Measurements from ENCODE around the gene MAB21L4. TPM values are rescaled to one million over a fixed set of nuclear protein-coding genes. Genes with fewer than 3 reads are reported as not detected.

Gene MAB21L4
- total RNA-seq, 1 donor from 2014 or later: not detected

DNA sequence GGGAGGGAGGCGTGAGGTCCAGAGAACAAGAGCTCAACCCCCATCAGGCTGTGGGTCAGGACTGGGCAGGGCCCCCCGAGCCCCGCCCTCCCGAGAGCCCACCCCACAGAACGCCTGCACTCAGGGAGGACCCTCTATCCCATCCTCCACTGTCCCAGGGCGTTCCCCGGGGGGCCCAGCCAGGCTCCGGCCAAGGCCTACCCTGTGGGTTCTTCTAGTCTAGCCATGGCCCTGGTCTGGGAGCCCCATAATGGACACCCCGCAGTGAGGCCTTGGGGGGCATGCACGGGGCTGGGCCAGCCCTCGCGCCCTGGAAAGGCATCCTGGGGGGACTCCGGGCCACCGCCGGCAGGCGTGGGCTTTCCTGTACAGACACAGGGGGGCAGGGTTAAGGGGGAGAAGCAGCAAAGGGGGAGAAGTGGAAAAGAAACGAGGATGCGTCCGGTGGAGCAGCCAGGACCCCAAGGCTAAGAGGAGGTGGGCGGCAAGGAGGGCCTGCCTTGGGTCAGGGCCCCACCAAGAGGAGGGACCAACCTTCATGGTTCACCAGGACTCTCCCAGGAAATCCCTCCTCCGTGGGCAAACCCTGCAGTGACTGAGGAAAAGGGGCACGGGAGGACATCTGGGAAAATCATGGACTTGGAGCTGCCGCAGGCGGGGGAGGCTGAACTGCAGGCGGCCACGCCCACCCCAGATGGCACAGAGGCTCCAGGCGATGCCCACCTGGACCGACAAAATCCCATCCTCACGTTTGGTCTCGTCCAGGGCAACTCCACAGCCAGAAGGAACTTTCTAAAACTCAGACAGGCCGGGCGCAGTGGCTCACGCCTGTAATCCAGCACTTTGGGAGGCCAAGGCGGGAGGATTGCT, 7.5 kb upstream of the MAB21L4 start:
- Histone ChIP-seq H3K4me1 (ENCODE audit: control insufficient read depth in 3 of 3, insufficient read depth in 3 of 3, low read length in 3 of 3) (peaks cover 6 to 11% (median 9%) of the 10 kb centered on the region in 3 donors), H3K27me3 (ENCODE audit: control insufficient read depth in 3 of 3, insufficient read depth in 3 of 3, low read length in 3 of 3) (peaks cover 12 to 16% (median 14%) of the 10 kb centered on the region in 3 donors), H3K4me3 (ENCODE audit: low read length in 3 of 3) (no peak overlapping the region), H3K9ac (ENCODE audit: low read depth in 1 of 3, low read length in 3 of 3) (no peak overlapping the region), H3K9me3 (ENCODE audit: control insufficient read depth in 3 of 3, low read length in 3 of 3) (no peaks in the 10 kb centered on the region), H3K36me3 (ENCODE audit: control insufficient read depth in 3 of 3, insufficient read depth in 3 of 3, low read length in 3 of 3) (no peaks in the 10 kb centered on the region), H3K27ac (ENCODE audit: low read depth, low read length) (no peak overlapping the region)

DNA sequence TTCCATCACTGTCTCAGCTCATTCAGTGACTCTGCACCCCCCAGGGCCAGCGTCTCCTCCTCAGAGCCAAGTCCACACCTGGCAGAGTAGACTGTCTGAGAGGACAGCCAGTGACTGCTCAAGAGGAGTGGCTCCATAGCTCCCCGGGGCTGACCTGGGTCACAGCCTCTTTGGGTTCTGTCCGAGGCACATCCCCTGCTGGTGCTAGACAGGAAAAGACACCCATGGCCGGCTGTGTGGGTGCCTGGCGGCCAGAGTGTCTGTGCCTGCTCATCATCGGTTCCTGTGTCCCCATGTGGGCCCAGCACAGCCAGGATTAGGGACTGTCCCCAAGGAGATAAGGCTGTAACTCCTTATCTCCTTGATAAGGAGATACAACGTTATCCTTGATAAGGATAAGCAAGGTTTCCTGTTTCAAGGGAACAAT, 6.7 kb upstream of the MAB21L4 start:
- no peak overlapping the region for H3K4me3 ChIP-seq (ENCODE audit: low read length in 3 of 3)
- H3K27ac ChIP-seq (ENCODE audit: low read depth, low read length): no peak overlapping the region
- H3K9me3 ChIP-seq (ENCODE audit: control insufficient read depth in 3 of 3, low read length in 3 of 3): no peaks in the 10 kb centered on the region
- no peak overlapping the region for H3K9ac ChIP-seq (ENCODE audit: low read depth in 1 of 3, low read length in 3 of 3)
- peaks cover 13 to 16% (median 14%) of the 10 kb centered on the region in 3 donors for H3K4me1 ChIP-seq (ENCODE audit: control insufficient read depth in 3 of 3, insufficient read depth in 3 of 3, low read length in 3 of 3)
- H3K27me3 ChIP-seq (ENCODE audit: control insufficient read depth in 3 of 3, insufficient read depth in 3 of 3, low read length in 3 of 3): peaks cover 12 to 16% (median 14%) of the 10 kb centered on the region in 3 donors
- no peaks in the 10 kb centered on the region for H3K36me3 ChIP-seq (ENCODE audit: control insufficient read depth in 3 of 3, insufficient read depth in 3 of 3, low read length in 3 of 3)

DNA sequence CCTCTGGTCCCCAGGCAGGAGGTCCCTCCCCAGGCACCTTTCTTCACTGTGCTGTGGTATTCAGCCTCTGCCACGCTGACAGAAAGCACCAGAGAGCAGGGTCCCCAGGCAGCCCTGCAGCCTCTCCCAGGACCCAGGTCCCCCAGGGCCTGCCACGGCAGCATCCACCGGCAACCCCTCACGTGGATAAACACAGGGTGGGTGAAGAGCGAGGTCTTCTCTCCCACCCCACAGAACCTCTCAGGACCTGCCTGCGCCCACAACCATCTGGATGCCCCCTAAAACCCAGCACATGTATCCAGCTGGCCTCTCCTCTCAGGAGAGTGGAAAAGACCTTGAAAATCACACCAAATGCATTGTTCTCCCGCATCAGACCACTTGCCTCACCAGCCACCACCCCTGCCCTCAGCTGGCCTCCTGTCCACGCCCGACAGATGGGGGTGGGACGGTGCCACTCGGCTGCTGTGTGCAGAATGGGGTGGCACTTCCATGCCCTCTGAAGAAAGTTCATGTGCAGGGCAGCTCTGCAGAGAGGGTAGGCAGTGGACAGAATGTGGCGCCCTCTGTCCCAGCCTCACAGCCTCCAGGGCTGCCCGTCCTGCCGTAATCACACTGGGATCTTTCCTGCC, 6.1 kb upstream of the MAB21L4 start:
- peaks cover 8 to 12% (median 10%) of the 10 kb centered on the region in 3 donors for H3K27me3 ChIP-seq (ENCODE audit: control insufficient read depth in 3 of 3, insufficient read depth in 3 of 3, low read length in 3 of 3)

DNA sequence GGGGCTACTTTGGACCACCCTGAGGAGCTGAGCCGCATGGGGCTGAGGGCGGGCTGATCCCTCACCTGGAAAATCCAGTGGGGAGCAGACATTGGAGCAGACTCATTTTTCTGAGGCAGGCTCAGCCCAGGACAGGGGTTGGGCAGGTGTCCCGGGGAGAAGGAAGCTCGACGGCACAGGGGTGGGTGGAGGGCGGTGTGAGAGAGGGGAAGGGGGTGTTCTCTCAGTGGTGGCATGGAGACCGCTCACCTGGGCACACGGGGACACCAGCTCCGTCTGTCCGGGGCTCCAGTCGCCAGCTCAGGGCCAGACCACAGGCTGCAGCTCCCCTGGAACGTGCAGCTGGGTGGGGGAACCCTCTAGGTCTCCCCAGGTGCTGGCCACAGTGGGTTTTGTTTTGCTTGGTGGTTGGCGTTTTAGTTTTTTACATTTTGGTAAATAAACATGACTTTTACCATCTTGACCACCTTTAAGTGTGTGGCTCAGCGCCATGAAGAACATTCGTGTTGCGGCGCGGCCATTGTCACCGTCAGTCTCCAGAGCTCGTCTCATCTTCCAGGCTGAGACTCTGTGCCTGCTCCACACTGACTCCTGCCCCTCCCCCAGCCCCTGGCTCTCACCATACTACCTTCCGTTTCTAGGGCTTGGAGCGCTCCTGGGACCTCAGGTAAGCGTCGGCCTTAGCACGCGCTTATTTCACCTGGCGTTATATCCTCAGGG, 4.3 kb upstream of the MAB21L4 start:
- Histone ChIP-seq H3K27me3 (ENCODE audit: control insufficient read depth in 3 of 3, insufficient read depth in 3 of 3, low read length in 3 of 3) (peaks cover 0 to under 1% (median 0%) of the 10 kb centered on the region in 3 donors), H3K27ac (ENCODE audit: low read depth, low read length) (no peak overlapping the region), H3K9ac (ENCODE audit: low read depth in 1 of 3, low read length in 3 of 3) (no peak overlapping the region), H3K36me3 (ENCODE audit: control insufficient read depth in 3 of 3, insufficient read depth in 3 of 3, low read length in 3 of 3) (no peaks in the 10 kb centered on the region), H3K4me1 (ENCODE audit: control insufficient read depth in 3 of 3, insufficient read depth in 3 of 3, low read length in 3 of 3) (peaks cover 13 to 18% (median 14%) of the 10 kb centered on the region in 3 donors), H3K9me3 (ENCODE audit: control insufficient read depth in 3 of 3, low read length in 3 of 3) (no peaks in the 10 kb centered on the region), H3K4me3 (ENCODE audit: low read length in 3 of 3) (no peak overlapping the region)

More for the DNA sequence above, 6.1 kb upstream of the MAB21L4 start:
- no peak overlapping the region for H3K9ac ChIP-seq (ENCODE audit: low read depth in 1 of 3, low read length in 3 of 3)
- peaks cover 13 to 17% (median 14%) of the 10 kb centered on the region in 3 donors for H3K4me1 ChIP-seq (ENCODE audit: control insufficient read depth in 3 of 3, insufficient read depth in 3 of 3, low read length in 3 of 3)
- H3K9me3 ChIP-seq (ENCODE audit: control insufficient read depth in 3 of 3, low read length in 3 of 3): no peaks in the 10 kb centered on the region
- H3K36me3 ChIP-seq (ENCODE audit: control insufficient read depth in 3 of 3, insufficient read depth in 3 of 3, low read length in 3 of 3): no peaks in the 10 kb centered on the region
- no peak overlapping the region for H3K4me3 ChIP-seq (ENCODE audit: low read length in 3 of 3)
- no peak overlapping the region for H3K27ac ChIP-seq (ENCODE audit: low read depth, low read length)

DNA sequence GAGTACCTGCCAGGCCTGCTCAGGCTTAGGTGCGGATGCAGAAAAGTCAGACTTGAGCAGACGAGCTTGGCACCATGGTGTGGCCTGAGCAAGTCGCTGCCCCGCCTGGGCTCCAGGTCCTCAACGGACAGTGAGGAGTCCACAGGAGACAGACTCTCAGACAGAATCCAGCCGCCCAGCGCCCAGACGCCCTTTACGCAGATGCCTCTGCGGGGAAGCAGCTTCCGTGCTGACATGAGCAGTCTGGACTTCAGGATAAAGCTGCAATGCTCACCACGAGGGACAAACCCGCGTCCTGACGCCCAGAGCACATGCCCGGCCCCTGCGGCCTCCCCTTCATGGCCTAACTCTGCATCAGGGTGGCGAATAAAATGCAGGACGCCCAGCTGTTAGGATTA, 3.5 kb upstream of the MAB21L4 start:
- Histone ChIP-seq H3K27ac (ENCODE audit: low read depth, low read length) (no peak overlapping the region), H3K4me1 (ENCODE audit: control insufficient read depth in 3 of 3, insufficient read depth in 3 of 3, low read length in 3 of 3) (peaks cover 13 to 18% (median 14%) of the 10 kb centered on the region in 3 donors), H3K36me3 (ENCODE audit: control insufficient read depth in 3 of 3, insufficient read depth in 3 of 3, low read length in 3 of 3) (no peaks in the 10 kb centered on the region), H3K27me3 (ENCODE audit: control insufficient read depth in 3 of 3, insufficient read depth in 3 of 3, low read length in 3 of 3) (peaks cover 0 to 3% (median 0%) of the 10 kb centered on the region in 3 donors), H3K9me3 (ENCODE audit: control insufficient read depth in 3 of 3, low read length in 3 of 3) (no peaks in the 10 kb centered on the region), H3K4me3 (ENCODE audit: low read length in 3 of 3) (no peak overlapping the region), H3K9ac (ENCODE audit: low read depth in 1 of 3, low read length in 3 of 3) (no peak overlapping the region)

DNA sequence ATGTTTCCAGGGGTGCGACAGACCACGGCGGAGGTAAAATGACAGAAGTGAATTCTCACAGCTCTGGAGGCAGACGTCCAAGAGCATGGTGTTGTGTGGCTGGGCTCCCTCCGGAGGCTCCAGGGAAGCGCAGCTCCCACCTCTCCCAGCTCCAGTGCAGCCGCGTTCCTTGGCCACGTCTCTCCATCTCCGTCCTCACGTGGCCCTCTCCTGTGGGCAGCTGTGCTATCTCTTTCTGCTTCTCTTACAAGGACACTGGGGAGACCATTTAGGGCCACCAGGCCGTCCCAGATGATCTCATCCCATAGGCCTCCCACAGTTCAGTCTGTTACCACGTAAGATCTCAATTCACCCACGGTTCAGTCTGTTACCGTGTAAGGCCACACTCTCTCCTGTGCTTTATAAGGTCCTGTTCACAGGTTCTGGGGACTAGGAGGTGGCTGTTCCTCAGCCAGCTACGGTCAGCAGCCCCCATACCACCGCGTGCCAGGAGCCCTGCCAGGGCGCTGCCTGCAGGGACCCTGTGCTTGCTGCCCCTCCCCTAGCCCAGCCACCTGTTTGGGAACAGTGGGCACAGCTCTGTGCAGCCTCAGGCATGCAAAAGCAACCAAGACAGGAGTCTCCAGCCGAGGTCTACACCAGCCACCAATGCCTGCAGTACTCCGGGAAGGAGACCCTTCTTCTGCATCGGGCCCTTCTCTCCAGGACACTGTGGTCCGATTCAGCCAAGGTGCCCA, 2.9 kb upstream of the MAB21L4 start:
- H3K27ac ChIP-seq (ENCODE audit: low read depth, low read length): no peak overlapping the region
- H3K27me3 ChIP-seq (ENCODE audit: control insufficient read depth in 3 of 3, insufficient read depth in 3 of 3, low read length in 3 of 3): peaks cover 0 to 3% (median 0%) of the 10 kb centered on the region in 3 donors
- no peak overlapping the region for H3K4me3 ChIP-seq (ENCODE audit: low read length in 3 of 3)
- no peaks in the 10 kb centered on the region for H3K36me3 ChIP-seq (ENCODE audit: control insufficient read depth in 3 of 3, insufficient read depth in 3 of 3, low read length in 3 of 3)
- H3K9me3 ChIP-seq (ENCODE audit: control insufficient read depth in 3 of 3, low read length in 3 of 3): no peaks in the 10 kb centered on the region
- peak overlapping the region in 1 of 3 donors; percentile 40 for H3K9ac ChIP-seq (ENCODE audit: low read depth in 1 of 3, low read length in 3 of 3)
- peaks cover 13 to 18% (median 14%) of the 10 kb centered on the region in 3 donors for H3K4me1 ChIP-seq (ENCODE audit: control insufficient read depth in 3 of 3, insufficient read depth in 3 of 3, low read length in 3 of 3)

DNA sequence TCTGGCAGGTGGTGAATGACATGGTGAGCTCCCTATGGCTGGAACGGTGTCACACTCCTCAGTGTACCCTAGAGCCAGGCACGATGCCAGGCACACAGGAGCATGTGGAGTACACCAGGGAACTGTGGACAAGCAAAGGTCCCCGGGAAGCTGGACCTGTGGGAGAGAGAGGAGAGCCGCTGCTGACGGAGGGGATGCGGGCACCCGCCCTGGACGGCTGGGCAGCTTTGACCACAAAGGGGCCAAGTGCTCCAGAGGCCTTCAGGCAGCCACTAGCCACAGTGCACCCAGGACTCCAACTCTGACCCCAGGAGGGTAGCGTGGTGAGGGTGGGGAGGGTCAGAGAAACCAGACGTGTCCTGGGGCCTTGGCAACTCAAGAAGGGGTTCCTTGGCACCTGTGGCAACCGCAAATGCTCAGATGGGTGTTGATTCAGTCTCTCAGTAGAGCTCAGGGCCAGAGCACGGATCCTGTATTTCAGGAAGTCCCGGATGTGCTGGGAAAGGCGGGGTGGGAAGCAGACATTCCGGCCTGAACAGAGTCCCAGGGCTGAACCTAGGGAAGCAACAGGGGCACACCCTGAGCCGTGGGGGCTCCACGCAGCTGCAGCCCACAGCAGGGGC, 2.3 kb upstream of the MAB21L4 start:
- Histone ChIP-seq H3K4me3 (ENCODE audit: low read length in 3 of 3) (no peak overlapping the region), H3K27ac (ENCODE audit: low read depth, low read length) (no peak overlapping the region), H3K9ac (ENCODE audit: low read depth in 1 of 3, low read length in 3 of 3) (no peak overlapping the region), H3K4me1 (ENCODE audit: control insufficient read depth in 3 of 3, insufficient read depth in 3 of 3, low read length in 3 of 3) (peaks cover 13 to 18% (median 14%) of the 10 kb centered on the region in 3 donors), H3K36me3 (ENCODE audit: control insufficient read depth in 3 of 3, insufficient read depth in 3 of 3, low read length in 3 of 3) (no peaks in the 10 kb centered on the region), H3K27me3 (ENCODE audit: control insufficient read depth in 3 of 3, insufficient read depth in 3 of 3, low read length in 3 of 3) (peaks cover 0 to 3% (median 0%) of the 10 kb centered on the region in 3 donors), H3K9me3 (ENCODE audit: control insufficient read depth in 3 of 3, low read length in 3 of 3) (no peaks in the 10 kb centered on the region)

DNA sequence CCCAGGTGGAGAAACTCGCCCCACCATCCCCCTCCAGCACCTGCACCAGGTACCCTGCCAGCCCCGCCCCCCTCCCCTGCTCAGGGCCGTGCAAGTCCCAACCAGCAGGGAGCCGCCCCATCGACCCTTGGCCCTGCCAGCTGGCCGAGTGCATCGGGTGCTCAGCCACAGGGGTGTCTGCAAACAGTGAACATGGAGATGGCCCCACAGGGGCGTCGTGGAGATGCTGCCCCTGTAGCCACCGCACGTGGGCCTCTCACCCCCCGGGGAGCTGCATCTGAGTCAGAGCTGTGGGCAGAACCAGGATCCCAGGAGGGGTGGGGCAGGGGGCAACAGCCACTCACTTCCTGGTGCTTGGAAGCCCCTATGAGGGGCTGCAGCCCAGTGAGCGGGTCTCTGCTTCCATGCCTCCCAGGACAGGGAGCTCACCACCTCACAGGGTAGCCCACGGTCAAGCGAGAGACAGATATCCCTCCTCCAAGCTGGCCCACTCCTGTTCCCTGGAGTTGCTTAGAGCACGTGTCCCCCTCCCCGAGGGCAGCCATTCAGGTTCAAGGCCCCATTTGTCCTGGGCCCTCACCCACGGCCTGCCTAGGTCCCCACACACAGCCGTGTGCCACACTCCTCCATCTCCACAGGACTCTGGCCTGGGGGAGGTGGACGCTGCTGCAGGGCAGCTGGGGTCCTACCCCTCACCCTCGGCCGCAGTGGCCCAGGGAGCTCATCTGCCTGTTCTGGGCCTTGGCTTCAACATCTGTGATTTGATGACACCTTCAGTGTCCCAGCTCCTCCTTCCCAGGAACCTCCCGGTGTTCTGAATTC, 1.1 kb upstream of the MAB21L4 start:
- Histone ChIP-seq H3K27ac (ENCODE audit: low read depth, low read length) (no peak overlapping the region), H3K4me3 (ENCODE audit: low read length in 3 of 3) (no peak overlapping the region), H3K4me1 (ENCODE audit: control insufficient read depth in 3 of 3, insufficient read depth in 3 of 3, low read length in 3 of 3) (peaks cover 13 to 18% (median 14%) of the 10 kb centered on the region in 3 donors), H3K9me3 (ENCODE audit: control insufficient read depth in 3 of 3, low read length in 3 of 3) (no peaks in the 10 kb centered on the region), H3K9ac (ENCODE audit: low read depth in 1 of 3, low read length in 3 of 3) (no peak overlapping the region), H3K36me3 (ENCODE audit: control insufficient read depth in 3 of 3, insufficient read depth in 3 of 3, low read length in 3 of 3) (no peaks in the 10 kb centered on the region), H3K27me3 (ENCODE audit: control insufficient read depth in 3 of 3, insufficient read depth in 3 of 3, low read length in 3 of 3) (peaks cover 0 to 3% (median 0%) of the 10 kb centered on the region in 3 donors)
